Activated CD8-positive, alpha-beta memory T cell treated with anti-CD3 and anti-CD28 coated beads for 24 hours (primary cell): Measurements from ENCODE around the gene CELSR2.
A peak's percentile ranks its signal among the peaks of the same experiment; 100 is the strongest.

Experiments
- DNase-seq: peaks from one replicate; pipeline ENCODE4 v3.0.0-alpha.2; 2020

Gene CELSR2

DNA sequence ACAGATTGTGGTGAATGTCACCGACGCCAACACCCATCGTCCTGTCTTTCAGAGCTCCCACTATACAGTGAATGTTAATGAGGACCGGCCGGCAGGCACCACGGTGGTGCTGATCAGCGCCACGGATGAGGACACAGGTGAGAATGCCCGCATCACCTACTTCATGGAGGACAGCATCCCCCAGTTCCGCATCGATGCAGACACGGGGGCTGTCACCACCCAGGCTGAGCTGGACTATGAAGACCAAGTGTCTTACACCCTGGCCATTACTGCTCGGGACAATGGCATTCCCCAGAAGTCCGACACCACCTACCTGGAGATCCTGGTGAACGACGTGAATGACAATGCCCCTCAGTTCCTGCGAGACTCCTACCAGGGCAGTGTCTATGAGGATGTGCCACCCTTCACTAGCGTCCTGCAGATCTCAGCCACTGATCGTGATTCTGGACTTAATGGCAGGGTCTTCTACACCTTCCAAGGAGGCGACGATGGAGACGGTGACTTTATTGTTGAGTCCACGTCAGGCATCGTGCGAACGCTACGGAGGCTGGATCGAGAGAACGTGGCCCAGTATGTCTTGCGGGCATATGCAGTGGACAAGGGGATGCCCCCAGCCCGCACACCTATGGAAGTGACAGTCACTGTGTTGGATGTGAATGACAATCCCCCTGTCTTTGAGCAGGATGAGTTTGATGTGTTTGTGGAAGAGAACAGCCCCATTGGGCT, 3.0 kb downstream of the CELSR2 start:
- no peak for DNase-seq

DNA sequence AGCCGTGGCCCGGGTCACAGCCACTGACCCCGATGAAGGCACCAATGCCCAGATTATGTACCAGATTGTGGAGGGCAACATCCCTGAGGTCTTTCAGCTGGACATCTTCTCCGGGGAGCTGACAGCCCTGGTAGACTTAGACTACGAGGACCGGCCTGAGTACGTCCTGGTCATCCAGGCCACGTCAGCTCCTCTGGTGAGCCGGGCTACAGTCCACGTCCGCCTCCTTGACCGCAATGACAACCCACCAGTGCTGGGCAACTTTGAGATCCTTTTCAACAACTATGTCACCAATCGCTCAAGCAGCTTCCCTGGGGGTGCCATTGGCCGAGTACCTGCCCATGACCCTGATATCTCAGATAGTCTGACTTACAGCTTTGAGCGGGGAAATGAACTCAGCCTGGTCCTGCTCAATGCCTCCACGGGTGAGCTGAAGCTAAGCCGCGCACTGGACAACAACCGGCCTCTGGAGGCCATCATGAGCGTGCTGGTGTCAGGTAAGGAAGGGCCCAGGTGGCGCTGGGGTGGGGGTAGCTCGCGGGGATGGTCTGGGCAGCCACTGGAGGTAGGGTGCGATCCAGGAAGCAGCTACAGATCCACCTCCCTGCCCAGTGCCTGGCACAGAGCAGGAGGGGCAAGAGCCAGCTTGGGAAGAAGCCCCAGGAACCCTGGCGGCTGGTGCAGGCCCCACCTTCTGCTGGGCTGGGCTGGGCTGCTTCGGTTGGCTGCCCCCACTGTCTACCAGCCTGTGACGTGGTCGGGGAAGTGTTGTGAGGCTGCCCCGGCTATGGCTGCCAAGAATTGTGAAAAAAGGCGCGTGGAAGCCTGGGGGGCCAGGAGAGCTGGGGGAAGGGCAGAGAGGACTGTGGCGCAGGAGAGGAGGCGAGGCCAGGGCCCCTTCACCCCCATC, 3.8 kb downstream of the CELSR2 start:
- DNase-seq: no peak

DNA sequence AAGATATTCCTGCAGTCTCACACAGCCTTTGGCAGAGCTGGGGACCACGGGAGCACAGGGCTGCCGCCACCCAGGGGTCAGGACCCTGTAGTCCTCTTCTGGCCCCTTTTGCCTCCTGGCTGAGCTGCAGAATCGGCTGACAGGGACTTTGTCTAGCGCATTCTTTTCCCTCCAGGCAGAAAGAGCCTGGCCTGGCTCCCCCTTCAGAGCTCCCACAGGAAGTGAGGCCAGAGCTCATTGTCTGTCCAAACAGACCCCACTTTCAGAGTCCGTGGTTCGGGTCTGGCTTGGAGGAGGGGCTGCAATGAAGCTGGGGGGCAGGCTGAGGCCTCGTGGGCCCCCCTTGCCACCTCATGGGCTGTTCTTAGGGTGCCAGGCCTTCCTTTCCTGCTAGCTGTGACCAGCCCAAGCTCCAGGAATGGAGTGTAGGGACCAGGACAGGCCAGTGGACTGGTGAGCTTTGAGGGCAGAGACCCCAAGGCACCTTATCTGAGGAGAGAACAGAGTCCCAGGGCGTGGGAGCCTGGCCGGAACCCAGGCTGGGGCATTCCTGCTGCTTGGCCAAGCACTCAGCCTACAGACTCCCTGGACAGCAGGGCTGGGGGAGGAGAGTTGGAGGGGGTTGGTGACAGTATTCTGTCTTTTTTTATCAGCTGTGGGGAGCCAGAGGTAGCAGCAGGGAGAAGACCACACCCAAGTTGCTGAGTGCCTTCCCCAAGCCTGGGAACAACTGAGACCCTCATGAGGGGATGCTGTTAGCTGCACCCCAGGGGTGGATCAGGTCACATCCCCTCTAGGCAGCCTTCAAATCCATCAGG, 4.7 kb downstream of the CELSR2 start:
- DNase-seq: no peak

DNA sequence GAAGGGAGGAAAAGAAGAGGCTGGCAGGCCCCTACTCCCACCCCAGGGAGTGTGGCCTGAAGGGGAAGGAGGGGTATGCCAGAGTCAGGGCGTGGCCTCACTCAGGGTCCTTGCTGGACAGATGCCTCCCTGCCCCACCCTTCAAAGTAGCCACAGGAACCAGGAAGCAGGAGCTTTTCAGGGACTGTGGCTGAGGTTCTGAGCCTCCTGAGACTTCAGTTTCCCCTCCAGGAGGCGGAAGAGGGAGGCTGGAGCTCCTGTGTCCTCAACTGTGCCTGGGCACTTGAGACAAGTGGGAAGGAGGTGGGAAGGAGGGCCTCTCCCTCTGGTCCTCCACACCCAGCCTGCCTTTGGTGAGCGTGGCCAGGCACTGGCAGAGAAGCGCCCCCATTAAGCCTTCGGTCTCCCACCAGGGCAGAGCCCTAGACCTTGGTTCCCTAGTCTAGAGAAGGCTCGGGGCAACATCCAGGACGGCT, 5.3 kb downstream of the CELSR2 start:
- no peak for DNase-seq

DNA sequence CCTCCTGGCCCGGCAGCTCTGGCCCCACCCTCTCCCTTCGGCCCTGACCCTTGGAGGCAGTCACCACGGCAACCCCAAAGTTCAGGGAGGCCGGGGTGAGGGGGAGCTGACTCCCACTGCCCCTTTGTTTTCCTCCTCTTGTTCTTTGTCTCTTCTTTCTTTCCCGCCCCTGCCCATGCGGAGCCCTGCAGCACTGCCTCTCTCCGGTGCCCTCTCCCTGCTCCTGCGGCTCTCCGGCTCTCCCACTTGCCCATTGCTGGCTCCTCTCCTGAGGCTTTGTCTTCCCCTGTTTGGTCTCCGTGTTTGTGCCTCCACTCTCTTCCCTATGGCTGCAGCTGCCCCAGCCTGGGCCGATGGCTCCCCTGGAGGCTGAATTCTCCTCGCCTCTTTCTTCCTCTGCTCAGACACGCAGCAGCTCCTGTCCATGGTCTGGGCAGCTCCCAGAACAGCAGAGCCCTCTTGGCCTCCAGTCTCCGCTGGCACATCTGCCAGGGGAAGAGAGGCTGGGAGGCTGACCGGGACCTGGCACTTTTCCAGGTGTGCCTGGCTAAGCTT, 5.8 kb downstream of the CELSR2 start:
- no peak for DNase-seq

DNA sequence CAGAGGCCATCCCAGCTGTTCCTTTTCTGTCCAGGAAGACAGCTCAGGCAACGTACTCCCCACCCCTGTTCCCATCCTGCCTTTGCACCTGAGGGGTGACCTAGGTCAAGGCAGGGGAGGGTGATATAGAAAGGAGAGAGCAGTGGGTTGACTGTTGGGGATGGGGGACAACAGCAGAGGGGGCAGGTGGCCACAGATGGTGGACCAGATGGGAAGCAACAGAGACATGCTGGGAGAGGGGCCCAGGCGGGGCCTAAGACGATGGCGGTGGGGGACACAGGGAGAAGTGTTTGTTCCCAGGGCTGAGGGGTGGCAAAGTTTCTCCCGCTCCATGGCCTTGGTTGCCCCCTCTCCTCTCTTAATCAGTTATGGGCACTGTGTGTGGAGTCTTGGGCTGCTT, 6.3 kb downstream of the CELSR2 start:
- no peak for DNase-seq

DNA sequence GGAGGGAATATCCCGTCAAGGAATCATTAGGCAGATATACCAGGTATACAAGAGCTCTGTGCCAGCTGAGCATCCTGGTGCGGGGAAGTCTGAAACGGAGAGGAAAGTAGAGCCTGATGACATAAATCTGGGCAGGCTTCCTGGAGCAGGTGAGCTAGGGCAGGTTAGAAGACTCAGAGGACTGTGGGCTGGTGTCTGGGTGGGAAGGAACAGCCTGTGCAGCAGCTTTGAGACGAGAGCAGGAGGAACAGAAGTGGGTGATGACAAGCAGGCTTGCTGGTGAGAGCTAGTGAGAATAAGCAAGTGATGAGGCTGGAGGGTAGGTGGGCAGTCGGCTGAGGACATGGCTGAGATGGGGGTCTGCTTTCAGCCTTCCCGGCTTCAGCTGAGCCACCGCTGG, 6.7 kb downstream of the CELSR2 start:
- no peak for DNase-seq

DNA sequence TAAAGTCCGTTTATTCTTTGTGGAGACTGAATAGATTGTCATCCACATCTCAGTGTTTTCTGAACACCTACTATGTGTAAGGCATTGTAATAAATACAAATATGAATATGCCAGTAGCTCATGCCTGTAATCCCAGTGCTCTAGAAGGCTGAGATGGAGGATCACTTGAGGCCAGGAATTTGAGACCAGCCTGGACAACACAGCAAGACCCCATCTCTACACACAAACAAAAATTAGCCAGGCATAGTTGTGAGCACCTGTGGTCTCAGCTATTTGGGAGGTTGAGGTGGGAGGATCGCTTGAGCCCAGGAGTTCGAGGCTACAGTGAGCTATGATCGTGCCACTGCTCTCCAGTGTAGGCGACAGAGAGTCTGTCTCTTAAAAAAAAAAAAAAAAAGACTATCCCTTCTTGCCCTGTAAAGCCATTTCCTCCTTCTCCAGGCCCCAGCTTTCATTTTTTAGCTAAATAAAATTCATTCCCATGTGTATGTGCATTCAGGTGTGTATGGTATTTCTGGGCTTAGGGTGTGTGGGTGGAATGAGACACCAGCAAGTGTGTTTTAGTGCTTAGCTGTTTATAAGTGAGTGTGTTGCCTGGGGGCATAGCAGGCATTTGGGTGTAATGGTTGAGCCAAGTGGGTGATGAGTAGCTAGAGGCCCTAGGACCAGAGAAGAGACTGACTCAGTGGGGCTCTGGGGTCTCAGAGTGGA, 7.8 kb downstream of the CELSR2 start:
- no peak for DNase-seq

GRCh38 chr1:109257682-109258421, 8.5 kb downstream of the CELSR2 start:
- DNase-seq: no peak

DNA sequence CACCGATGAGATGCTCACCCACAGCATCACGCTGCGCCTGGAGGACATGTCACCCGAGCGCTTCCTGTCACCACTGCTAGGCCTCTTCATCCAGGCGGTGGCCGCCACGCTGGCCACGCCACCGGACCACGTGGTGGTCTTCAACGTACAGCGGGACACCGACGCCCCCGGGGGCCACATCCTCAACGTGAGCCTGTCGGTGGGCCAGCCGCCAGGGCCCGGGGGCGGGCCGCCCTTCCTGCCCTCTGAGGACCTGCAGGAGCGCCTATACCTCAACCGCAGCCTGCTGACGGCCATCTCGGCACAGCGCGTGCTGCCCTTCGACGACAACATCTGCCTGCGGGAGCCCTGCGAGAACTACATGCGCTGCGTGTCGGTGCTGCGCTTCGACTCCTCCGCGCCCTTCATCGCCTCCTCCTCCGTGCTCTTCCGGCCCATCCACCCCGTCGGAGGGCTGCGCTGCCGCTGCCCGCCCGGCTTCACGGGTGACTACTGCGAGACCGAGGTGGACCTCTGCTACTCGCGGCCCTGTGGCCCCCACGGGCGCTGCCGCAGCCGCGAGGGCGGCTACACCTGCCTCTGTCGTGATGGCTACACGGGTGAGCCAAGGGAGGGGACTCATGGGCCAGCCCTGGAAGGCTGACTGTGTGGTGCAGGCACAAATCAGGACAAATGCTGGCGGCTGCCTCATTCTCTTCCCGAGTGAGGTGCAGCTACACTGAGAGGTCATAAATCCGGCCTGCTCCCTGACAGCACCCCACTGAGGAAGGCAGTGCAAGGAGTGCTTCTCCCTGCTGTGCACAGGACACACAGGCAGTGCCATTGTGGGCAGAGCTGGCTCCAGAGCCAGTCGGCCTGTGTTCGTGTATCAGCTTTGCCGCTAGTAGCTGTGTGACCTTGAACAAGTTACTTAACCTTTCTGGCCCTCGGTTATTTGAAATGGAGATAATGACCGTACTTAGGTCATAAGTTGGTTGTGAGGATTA, 9.4 kb downstream of the CELSR2 start:
- no peak for DNase-seq

GRCh38 chr1:109259674-109260557, 10.6 kb downstream of the CELSR2 start:
- no peak for DNase-seq

- no peak for DNase-seq
Observed at GRCh38 chr1:109261006-109261405, 11.7 kb downstream of the CELSR2 start.

DNA sequence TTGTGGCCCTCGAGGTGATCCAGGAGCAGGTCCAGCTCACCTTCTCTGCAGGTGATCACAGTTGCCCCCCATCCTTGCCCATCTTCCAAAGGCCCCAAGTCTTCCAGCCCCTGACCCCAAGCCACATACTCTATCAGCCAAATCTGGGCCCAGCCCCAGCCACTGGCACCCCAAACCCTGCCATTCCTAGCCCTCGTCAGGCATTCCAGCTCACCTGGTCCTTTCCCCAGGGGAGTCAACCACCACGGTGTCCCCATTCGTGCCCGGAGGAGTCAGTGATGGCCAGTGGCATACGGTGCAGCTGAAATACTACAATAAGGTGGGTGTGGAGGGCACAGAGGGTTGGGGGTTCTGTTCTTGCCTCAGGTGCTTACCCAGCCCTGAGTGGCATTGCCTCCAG, 12.2 kb downstream of the CELSR2 start:
- no peak for DNase-seq

- no peak for DNase-seq
Observed at GRCh38 chr1:109262231-109263055, 13.1 kb downstream of the CELSR2 start.

GRCh38 chr1:109263234-109263596, 13.9 kb downstream of the CELSR2 start:
- DNase-seq: no peak

GRCh38 chr1:109263597-109264378, 14.4 kb downstream of the CELSR2 start:
- peak; percentile 92 for DNase-seq

DNA sequence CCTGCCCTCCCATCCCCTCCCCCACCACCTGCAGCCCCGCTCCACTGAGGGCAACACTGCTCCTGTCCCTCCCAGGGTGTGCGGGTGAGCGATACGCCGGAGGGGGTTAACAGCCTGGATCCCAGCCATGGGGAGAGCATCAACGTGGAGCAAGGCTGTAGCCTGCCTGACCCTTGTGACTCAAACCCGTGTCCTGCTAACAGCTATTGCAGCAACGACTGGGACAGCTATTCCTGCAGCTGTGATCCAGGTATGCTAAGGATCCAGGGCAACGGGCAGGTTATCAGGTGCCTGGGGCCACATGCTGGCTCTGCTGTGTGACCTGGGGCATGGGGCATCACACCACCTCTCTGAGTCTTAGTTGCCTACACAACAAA, 15.0 kb downstream of the CELSR2 start:
- no peak for DNase-seq
